HepG2 (cell line): Measurements from ENCODE around the gene MGAT2. TPM values are rescaled to one million over a fixed set of nuclear protein-coding genes. Genes with fewer than 3 reads are reported as not detected.

Experiments
- EHMT2 ChIP-seq: fragments of 200-600 bp; sonication (generic); IDR thresholded peaks from 2 replicates; pipeline ENCODE4 v1.7.0; 2017; ENCODE audit warnings: antibody characterized with exemption, low read depth, low read length, borderline replicate concordance
- ETV5 ChIP-seq: IDR thresholded peaks from 2 replicates; pipeline ENCODE4 v1.6.1; 2018; ENCODE audit warnings: missing biosample characterization, missing genetic modification reagents, inconsistent platforms, borderline replicate concordance
- EZH2 ChIP-seq: conservative IDR thresholded peaks from 2 replicates; pipeline ENCODE4 v1.6.1; 2012; ENCODE audit warnings: mild to moderate bottlenecking, low read depth, low read length, moderate library complexity
- HNRNPLL ChIP-seq: fragments of 200-400 bp; formaldehyde crosslinking; IDR thresholded peaks from 2 replicates; pipeline ENCODE4 v1.6.1; 2017; ENCODE audit warnings: mild to moderate bottlenecking, low read depth, low read length; ENCODE audit not compliant: poor library complexity, severe bottlenecking
- MAZ ChIP-seq, 2 experiments: sonication (generic) in 1 of 2; formaldehyde crosslinking in 1 of 2; IDR thresholded peaks; 2 replicates each; pipeline versions ENCODE4 v1.5.0 to v1.6.1; 2012 to 2020; ENCODE audit warnings: low read depth in 2 of 2, mild to moderate bottlenecking in 2 of 2, borderline replicate concordance in 1 of 2, improper control_type of control experiment in 1 of 2, low read length in 1 of 2, missing genetic modification reagents in 1 of 2, moderate library complexity in 1 of 2
- MEIS2 ChIP-seq: sonication (generic); formaldehyde crosslinking; IDR thresholded peaks from 2 replicates; pipeline ENCODE4 v1.9.0; 2021; ENCODE audit warnings: mild to moderate bottlenecking, missing genetic modification reagents
- MTA3 ChIP-seq: sonication (generic); formaldehyde crosslinking; IDR thresholded peaks from 2 replicates; pipeline ENCODE4 v1.4.0; 2020; ENCODE audit warnings: missing genetic modification reagents
- NAIF1 ChIP-seq: sonication (generic); formaldehyde crosslinking; IDR thresholded peaks from 2 replicates; pipeline ENCODE4 v1.5.0; 2020; ENCODE audit warnings: mild to moderate bottlenecking, missing genetic modification reagents, borderline replicate concordance
- PHF21A ChIP-seq: sonication (generic); formaldehyde crosslinking; IDR thresholded peaks from 2 replicates; pipeline ENCODE4 v1.5.0; 2020; ENCODE audit warnings: mild to moderate bottlenecking, missing genetic modification reagents
- SMAD1 ChIP-seq: sonication (generic); formaldehyde crosslinking; IDR thresholded peaks from 2 replicates; pipeline ENCODE4 v1.4.0; 2020; ENCODE audit warnings: missing genetic modification reagents, low read depth, mild to moderate bottlenecking, borderline replicate concordance
- TSC22D2 ChIP-seq: sonication (generic); formaldehyde crosslinking; IDR thresholded peaks from 2 replicates; pipeline ENCODE4 v1.5.1; 2020; ENCODE audit warnings: missing genetic modification reagents, mild to moderate bottlenecking, borderline replicate concordance
- U2AF1 ChIP-seq: fragments of 200-400 bp; formaldehyde crosslinking; optimal IDR thresholded peaks from 2 replicates; pipeline ENCODE3; 2017; ENCODE audit warnings: mild to moderate bottlenecking, low read depth, low read length
- XBP1 ChIP-seq: sonication (generic); formaldehyde crosslinking; IDR thresholded peaks from 2 replicates; pipeline ENCODE4 v1.5.0; 2020; ENCODE audit warnings: missing genetic modification reagents
- ZEB1 ChIP-seq: IDR thresholded peaks from 2 replicates; pipeline ENCODE4 v1.6.1; 2012; ENCODE audit warnings: mild to moderate bottlenecking, low read depth, inconsistent platforms; ENCODE audit not compliant: insufficient replicate concordance
- ZNF282 ChIP-seq: fragments of 450-650 bp; IDR thresholded peaks from 2 replicates; pipeline ENCODE4 v1.6.1; 2018; ENCODE audit not compliant: partially characterized antibody
- ZNF430 ChIP-seq: sonication (generic); formaldehyde crosslinking; IDR thresholded peaks from 2 replicates; pipeline ENCODE4 v1.9.0; 2021; ENCODE audit warnings: mild to moderate bottlenecking, missing genetic modification reagents
- ZNF446 ChIP-seq: sonication (generic); formaldehyde crosslinking; IDR thresholded peaks from 2 replicates; pipeline ENCODE4 v1.5.0; 2020; ENCODE audit warnings: mild to moderate bottlenecking, missing genetic modification reagents
- ZNF496 ChIP-seq: sonication (generic); formaldehyde crosslinking; IDR thresholded peaks from 2 replicates; pipeline ENCODE4 v1.8.1; 2023; ENCODE audit warnings: mild to moderate bottlenecking, moderate library complexity, missing genetic modification reagents; ENCODE audit not compliant: insufficient replicate concordance
- ZNF879 ChIP-seq: sonication (generic); formaldehyde crosslinking; IDR thresholded peaks from 2 replicates; pipeline ENCODE4 v1.8.1; 2023; ENCODE audit warnings: missing genetic modification reagents
- ZSCAN21 ChIP-seq: sonication (generic); formaldehyde crosslinking; IDR thresholded peaks from 2 replicates; pipeline ENCODE4 v1.8.0; 2022; ENCODE audit warnings: mild to moderate bottlenecking, missing genetic modification reagents, moderate library complexity, borderline replicate concordance
- polyA plus RNA-seq, 8 experiments: library from polyadenylated mRNA; depleted of rRNA in 3 of 8; stranded (reverse) in 7 of 8; unstranded in 1 of 8; fragments of >200 nt; fragmentation: Illumina TruSeq in 4 of 8; extraction: Trizol in 4 of 8; gene quantifications; 2 replicates each; pipeline versions ENCODE4 v1.2.1 to v1.2.3, GENCODE V29; 2011 to 2016; ENCODE audit warnings: low read depth in 4 of 8, missing spikeins in 1 of 8, mixed read lengths in 1 of 8; ENCODE audit not compliant: insufficient read depth in 1 of 8
- total RNA-seq, 5 experiments: library from RNA; depleted of rRNA; stranded (reverse); fragments of >200 nt; fragmentation: Illumina TruSeq; extraction: Trizol; gene quantifications; 2 replicates each; pipeline ENCODE4 v1.2.3, GENCODE V29; 2016; ENCODE audit warnings: low read depth in 1 of 5
- TF ChIP-seq, protein P1 (sequence below): sonication (generic); formaldehyde crosslinking; conservative IDR thresholded peaks from 2 replicates; pipeline ENCODE4 v1.4.0; 2020; ENCODE audit warnings: missing genetic modification reagents
- TF ChIP-seq, protein P2 (sequence below), 2 experiments: fragments of 450-650 bp in 1 of 2; sonication (generic) in 1 of 2; formaldehyde crosslinking; IDR thresholded peaks; 2 replicates each; pipeline versions ENCODE4 v1.5.0 to v1.8.0; 2020 to 2022; ENCODE audit warnings: mild to moderate bottlenecking in 1 of 2, missing genetic modification reagents in 1 of 2
- TF ChIP-seq, protein P3 (sequence below): IDR thresholded peaks from 2 replicates; pipeline ENCODE4 v1.4.0; 2020; ENCODE audit warnings: mild to moderate bottlenecking, missing genetic modification reagents

The MGAT2 gene
- total and polyA plus RNA-seq, 2 of the 13 experiments (the other 11 are each of a cell fraction or from before 2014, with no cell fraction given): 12.9 to 51.9 TPM

DNA sequence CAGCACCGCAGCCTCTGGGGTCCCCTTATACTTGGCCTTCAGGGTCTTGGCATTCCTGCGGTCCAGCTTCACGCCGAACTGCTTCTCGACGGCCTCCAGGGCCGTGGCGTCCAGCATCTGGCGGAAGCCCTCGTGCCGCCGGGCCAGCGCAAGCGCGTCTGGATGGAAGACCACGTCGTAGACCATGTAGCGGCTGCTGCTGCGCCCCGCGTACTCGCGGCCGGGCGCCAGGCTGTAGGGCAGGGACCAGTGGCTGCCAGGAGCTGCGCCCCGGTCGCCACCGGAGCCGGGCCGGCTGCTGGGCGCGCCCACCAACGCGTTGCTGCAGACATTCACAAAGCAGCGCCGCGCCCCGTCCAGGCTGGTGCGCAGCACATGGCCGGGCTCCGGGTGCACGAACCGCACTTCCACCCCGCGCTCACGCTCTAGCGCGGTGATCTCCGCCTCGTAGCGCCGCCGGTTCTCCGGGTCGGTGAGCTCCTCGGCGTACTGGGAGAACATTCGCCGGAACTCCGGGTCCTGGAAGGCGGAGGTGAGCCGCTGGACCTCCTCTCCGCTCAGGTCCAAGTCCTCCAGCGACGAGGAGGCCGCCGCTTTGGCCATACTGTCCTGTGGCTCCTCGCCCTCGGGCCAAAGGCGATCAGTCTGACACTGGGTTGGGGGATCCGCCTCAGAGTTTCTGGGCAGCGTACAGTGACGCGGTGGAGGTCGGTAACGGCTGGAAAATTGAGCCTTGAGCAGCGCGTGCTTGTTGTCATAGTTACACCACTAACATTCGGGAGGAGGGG is 14.1 kb downstream of the MGAT2 start, which contains the start of gene DNAAF2 (continued):
- TF ChIP-seq, protein P1, sequence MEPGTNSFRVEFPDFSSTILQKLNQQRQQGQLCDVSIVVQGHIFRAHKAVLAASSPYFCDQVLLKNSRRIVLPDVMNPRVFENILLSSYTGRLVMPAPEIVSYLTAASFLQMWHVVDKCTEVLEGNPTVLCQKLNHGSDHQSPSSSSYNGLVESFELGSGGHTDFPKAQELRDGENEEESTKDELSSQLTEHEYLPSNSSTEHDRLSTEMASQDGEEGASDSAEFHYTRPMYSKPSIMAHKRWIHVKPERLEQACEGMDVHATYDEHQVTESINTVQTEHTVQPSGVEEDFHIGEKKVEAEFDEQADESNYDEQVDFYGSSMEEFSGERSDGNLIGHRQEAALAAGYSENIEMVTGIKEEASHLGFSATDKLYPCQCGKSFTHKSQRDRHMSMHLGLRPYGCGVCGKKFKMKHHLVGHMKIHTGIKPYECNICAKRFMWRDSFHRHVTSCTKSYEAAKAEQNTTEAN: peak; percentile 59
- 0 out of 2 replicates have a peak, but pooled peaks have one; percentile 16 for TF ChIP-seq NAIF1
- no peak for TF ChIP-seq EZH2
- TF ChIP-seq ZNF879 (CRISPR knock-in tag): peak; percentile 75
- TF ChIP-seq, protein P2, sequence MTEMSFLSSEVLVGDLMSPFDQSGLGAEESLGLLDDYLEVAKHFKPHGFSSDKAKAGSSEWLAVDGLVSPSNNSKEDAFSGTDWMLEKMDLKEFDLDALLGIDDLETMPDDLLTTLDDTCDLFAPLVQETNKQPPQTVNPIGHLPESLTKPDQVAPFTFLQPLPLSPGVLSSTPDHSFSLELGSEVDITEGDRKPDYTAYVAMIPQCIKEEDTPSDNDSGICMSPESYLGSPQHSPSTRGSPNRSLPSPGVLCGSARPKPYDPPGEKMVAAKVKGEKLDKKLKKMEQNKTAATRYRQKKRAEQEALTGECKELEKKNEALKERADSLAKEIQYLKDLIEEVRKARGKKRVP (CRISPR knock-in tag; IDR thresholded peaks at IDR 0.05): no peak
- 0 out of 2 replicates have a peak, but pooled peaks have one; percentile 24 for TF ChIP-seq MAZ (IDR thresholded peaks at IDR 0.05; ENCODE audit: borderline replicate concordance, low read depth, low read length)
- peak; percentile 9; the same call in 1 of the 2 replicates for TF ChIP-seq MAZ (CRISPR knock-in tag; IDR thresholded peaks at IDR 0.05; ENCODE audit: low read depth)
- TF ChIP-seq U2AF1: no peak
- TF ChIP-seq, protein P3, sequence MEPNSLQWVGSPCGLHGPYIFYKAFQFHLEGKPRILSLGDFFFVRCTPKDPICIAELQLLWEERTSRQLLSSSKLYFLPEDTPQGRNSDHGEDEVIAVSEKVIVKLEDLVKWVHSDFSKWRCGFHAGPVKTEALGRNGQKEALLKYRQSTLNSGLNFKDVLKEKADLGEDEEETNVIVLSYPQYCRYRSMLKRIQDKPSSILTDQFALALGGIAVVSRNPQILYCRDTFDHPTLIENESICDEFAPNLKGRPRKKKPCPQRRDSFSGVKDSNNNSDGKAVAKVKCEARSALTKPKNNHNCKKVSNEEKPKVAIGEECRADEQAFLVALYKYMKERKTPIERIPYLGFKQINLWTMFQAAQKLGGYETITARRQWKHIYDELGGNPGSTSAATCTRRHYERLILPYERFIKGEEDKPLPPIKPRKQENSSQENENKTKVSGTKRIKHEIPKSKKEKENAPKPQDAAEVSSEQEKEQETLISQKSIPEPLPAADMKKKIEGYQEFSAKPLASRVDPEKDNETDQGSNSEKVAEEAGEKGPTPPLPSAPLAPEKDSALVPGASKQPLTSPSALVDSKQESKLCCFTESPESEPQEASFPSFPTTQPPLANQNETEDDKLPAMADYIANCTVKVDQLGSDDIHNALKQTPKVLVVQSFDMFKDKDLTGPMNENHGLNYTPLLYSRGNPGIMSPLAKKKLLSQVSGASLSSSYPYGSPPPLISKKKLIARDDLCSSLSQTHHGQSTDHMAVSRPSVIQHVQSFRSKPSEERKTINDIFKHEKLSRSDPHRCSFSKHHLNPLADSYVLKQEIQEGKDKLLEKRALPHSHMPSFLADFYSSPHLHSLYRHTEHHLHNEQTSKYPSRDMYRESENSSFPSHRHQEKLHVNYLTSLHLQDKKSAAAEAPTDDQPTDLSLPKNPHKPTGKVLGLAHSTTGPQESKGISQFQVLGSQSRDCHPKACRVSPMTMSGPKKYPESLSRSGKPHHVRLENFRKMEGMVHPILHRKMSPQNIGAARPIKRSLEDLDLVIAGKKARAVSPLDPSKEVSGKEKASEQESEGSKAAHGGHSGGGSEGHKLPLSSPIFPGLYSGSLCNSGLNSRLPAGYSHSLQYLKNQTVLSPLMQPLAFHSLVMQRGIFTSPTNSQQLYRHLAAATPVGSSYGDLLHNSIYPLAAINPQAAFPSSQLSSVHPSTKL (CRISPR knock-in tag): no peak
- TF ChIP-seq ZNF430: no peak; the same call in 1 of the 2 replicates
- no peak for TF ChIP-seq HNRNPLL
- TF ChIP-seq TSC22D2 (CRISPR knock-in tag): no peak
- no peak for TF ChIP-seq ZNF496 (CRISPR knock-in tag)
- no peak for TF ChIP-seq MTA3
- no peak for TF ChIP-seq ZEB1
- peak; percentile 86; the same call in 1 of the 2 replicates for TF ChIP-seq ZNF446 (CRISPR knock-in tag)
- TF ChIP-seq XBP1 (CRISPR knock-in tag): no peak
- TF ChIP-seq EHMT2: no peak
- no peak for TF ChIP-seq SMAD1
- no peak for TF ChIP-seq PHF21A
- no peak for TF ChIP-seq ZNF282
- no peak; the same call in 1 of the 2 replicates for TF ChIP-seq ZSCAN21
- TF ChIP-seq MEIS2 (CRISPR knock-in tag): peak; percentile 62; the same call in 1 of the 2 replicates
- TF ChIP-seq ETV5: no peak
